GM12873 (cell line): ENCODE results near the gene TBR1.

Experiments used
- CTCF ChIP-seq: IDR thresholded peaks from 2 replicates; pipeline ENCODE4 v1.5.1; 2012; ENCODE audit warnings: low read depth, mild to moderate bottlenecking, moderate library complexity, low read length, control low read depth; ENCODE audit not compliant: insufficient read depth; ENCODE audit errors: missing control alignments

Gene TBR1

GRCh38 chr2:161436411-161436810 is 20.3 kb downstream of the TBR1 start:
- no peak for TF ChIP-seq CTCF

GRCh38 chr2:161438598-161438997 is 22.5 kb downstream of the TBR1 start:
- TF ChIP-seq CTCF, result no peak

- no peak for TF ChIP-seq CTCF
These were observed 29.0 kb downstream of the TBR1 start for GRCh38 chr2:161445097-161445496.

- no peak for TF ChIP-seq CTCF
These were observed 32.3 kb downstream of the TBR1 start for GRCh38 chr2:161448431-161448830.

GRCh38 chr2:161471631-161472030 is 55.5 kb downstream of the TBR1 start:
- no peak for TF ChIP-seq CTCF

GRCh38 chr2:161474920-161475319 is 58.8 kb downstream of the TBR1 start:
- TF ChIP-seq CTCF, result no peak
